WTC11 (cell line): ENCODE results near the gene UBAC2. TPM values are rescaled to one million over a fixed set of nuclear protein-coding genes. Genes with fewer than 3 reads are reported as not detected.

Experiments
- ATAC-seq: fragments of 200-7000 bp; cut with Tn5 transposase; 2 replicates; pipeline ENCODE4 v1.10.0; 2021; ENCODE audit warnings: mild to moderate bottlenecking, moderate library complexity
- CTCF ChIA-PET: fragments of 300-600 bp; sonication (Branson Sonifier 250); formaldehyde crosslinking; loops from one replicate; lab custom pipeline; 2021; ENCODE audit warnings: antibody characterized with exemption; lab: Charles Lee
- POLR2A ChIA-PET: fragments of 350-600 bp; sonication (Branson Sonifier 250); formaldehyde crosslinking; loops from one replicate; lab custom pipeline; 2021; ENCODE audit warnings: antibody characterized with exemption; lab: Charles Lee
- DNase-seq: peaks from one replicate; pipeline ENCODE4 v3.0.0; 2021; ENCODE audit warnings: low spot score
- H3K27ac Mint-ChIP-seq: 2 replicates; pipeline ENCODE4 v1.8.0; 2021; ENCODE audit warnings: mixed read lengths
- H3K27me3 Mint-ChIP-seq: 2 replicates; pipeline ENCODE4 v1.8.0; 2021; ENCODE audit warnings: low read depth, mild to moderate bottlenecking, moderate library complexity, mixed read lengths
- H3K36me3 Mint-ChIP-seq: 2 replicates; pipeline ENCODE4 v1.8.0; 2021; ENCODE audit warnings: mixed read lengths
- H3K4me1 Mint-ChIP-seq: 2 replicates; pipeline ENCODE4 v1.8.0; 2022; ENCODE audit warnings: mixed read lengths
- H3K4me3 Mint-ChIP-seq: 2 replicates; pipeline ENCODE4 v1.8.0; 2021; ENCODE audit warnings: mild to moderate bottlenecking, moderate library complexity, mixed read lengths
- H3K9me3 Mint-ChIP-seq: 2 replicates; pipeline ENCODE4 v1.8.0; 2021; ENCODE audit warnings: mixed read lengths
- AR ChIP-seq: fragments of 250-450 bp; sonication (Bioruptor Pico); IDR thresholded peaks from 2 replicates; pipeline ENCODE4 v1.9.0; 2021; ENCODE audit warnings: mild to moderate bottlenecking
- ARID4B ChIP-seq: sonication (generic); formaldehyde crosslinking; IDR thresholded peaks from 2 replicates; pipeline ENCODE4 v1.8.0; 2023; ENCODE audit warnings: missing genetic modification reagents, mild to moderate bottlenecking, borderline replicate concordance
- CREB1 ChIP-seq: sonication (generic); formaldehyde crosslinking; IDR thresholded peaks from 2 replicates; pipeline ENCODE4 v1.8.0; 2023; ENCODE audit warnings: mild to moderate bottlenecking, missing genetic modification reagents
- E2F4 ChIP-seq: sonication (generic); formaldehyde crosslinking; IDR thresholded peaks from 2 replicates; pipeline ENCODE4 v1.8.1; 2022; ENCODE audit warnings: low read depth, mild to moderate bottlenecking, moderate library complexity, missing genetic modification reagents, borderline replicate concordance
- HMGA2 ChIP-seq: fragments of 250-450 bp; sonication (Bioruptor Pico); IDR thresholded peaks from 2 replicates; pipeline ENCODE4 v1.4.0; 2021; ENCODE audit warnings: mild to moderate bottlenecking, moderate library complexity
- HMGXB4 ChIP-seq: sonication (generic); formaldehyde crosslinking; IDR thresholded peaks from 2 replicates; pipeline ENCODE4 v1.8.1; 2023; ENCODE audit warnings: mild to moderate bottlenecking, moderate library complexity, missing genetic modification reagents
- MAX ChIP-seq: sonication (generic); formaldehyde crosslinking; IDR thresholded peaks from 2 replicates; pipeline ENCODE4 v1.8.0; 2022; ENCODE audit warnings: mild to moderate bottlenecking, missing genetic modification reagents
- NFYB ChIP-seq: sonication (generic); formaldehyde crosslinking; conservative IDR thresholded peaks from 2 replicates; pipeline ENCODE4 v1.8.0; 2022; ENCODE audit warnings: low read depth, missing genetic modification reagents
- NR2C2 ChIP-seq: sonication (generic); formaldehyde crosslinking; IDR thresholded peaks from 2 replicates; pipeline ENCODE4 v1.8.0; 2022; ENCODE audit warnings: mild to moderate bottlenecking, missing genetic modification reagents
- SP1 ChIP-seq: sonication (generic); formaldehyde crosslinking; conservative IDR thresholded peaks from 2 replicates; pipeline ENCODE4 v1.8.1; 2022; ENCODE audit warnings: missing genetic modification reagents
- TCF7 ChIP-seq: sonication (generic); formaldehyde crosslinking; IDR thresholded peaks from 2 replicates; pipeline ENCODE4 v1.8.0; 2022; ENCODE audit warnings: mild to moderate bottlenecking, low read depth, missing genetic modification reagents, moderate library complexity
- TEAD4 ChIP-seq: sonication (generic); formaldehyde crosslinking; IDR thresholded peaks from 2 replicates; pipeline ENCODE4 v1.8.0; 2022; ENCODE audit warnings: mild to moderate bottlenecking, missing genetic modification reagents
- TP53 ChIP-seq: sonication (generic); formaldehyde crosslinking; IDR thresholded peaks from 2 replicates; pipeline ENCODE4 v1.8.1; 2023; ENCODE audit warnings: mild to moderate bottlenecking, missing genetic modification reagents
- USF1 ChIP-seq: sonication (generic); formaldehyde crosslinking; IDR thresholded peaks from 2 replicates; pipeline ENCODE4 v1.8.0; 2022; ENCODE audit warnings: mild to moderate bottlenecking, missing genetic modification reagents
- USF2 ChIP-seq: sonication (generic); formaldehyde crosslinking; IDR thresholded peaks from 2 replicates; pipeline ENCODE4 v1.8.1; 2023; ENCODE audit warnings: mild to moderate bottlenecking, missing genetic modification reagents, moderate library complexity
- ZNF396 ChIP-seq: fragments of 250-450 bp; sonication (Bioruptor Pico); IDR thresholded peaks from 2 replicates; pipeline ENCODE4 v1.8.0; 2021; ENCODE audit warnings: mild to moderate bottlenecking, moderate library complexity, borderline replicate concordance
- ZSCAN18 ChIP-seq: fragments of 250-450 bp; sonication (Bioruptor Pico); IDR thresholded peaks from 2 replicates; pipeline ENCODE4 v2.1.2; 2022; ENCODE audit warnings: mild to moderate bottlenecking, moderate library complexity
- total RNA-seq: library from RNA; stranded (reverse); gene quantifications from 3 replicates; pipeline ENCODE4 v1.2.3, GENCODE V29; 2021

UBAC2 gene
- total RNA-seq, 1 experiment from 2014 or later = 64.7 TPM

- H3K27me3 Mint-ChIP-seq = no peaks in the 10 kb centered on the region
- ChIA-PET POLR2A (no interaction called here), CTCF (interaction anchor here (1.0 kb wide), 1 partner anchor 194 kb away, joined by 3 read pairs; no protein-coding TSS in a partner anchor)
- no peak overlapping the region for H3K27ac Mint-ChIP-seq
- peaks cover 9% of the 10 kb centered on the region for H3K4me1 Mint-ChIP-seq
- DNase-seq (no peak), ATAC-seq (no peak)
- H3K4me3 Mint-ChIP-seq = no peak overlapping the region
- TF ChIP-seq AR (CRISPR knock-in tag) (no peak), NFYB (CRISPR knock-in tag) (no peak), MAX (no peak), ZNF396 (no peak), SP1 (CRISPR knock-in tag) (no peak), USF2 (no peak), ZSCAN18 (CRISPR knock-in tag) (no peak), TEAD4 (no peak), TP53 (CRISPR knock-in tag) (no peak), CREB1 (CRISPR knock-in tag) (no peak), HMGXB4 (CRISPR knock-in tag) (no peak)
- no peaks in the 10 kb centered on the region for H3K9me3 Mint-ChIP-seq
- peaks cover 11% of the 10 kb centered on the region for H3K36me3 Mint-ChIP-seq
Observed at GRCh38 chr13:99370481-99371275, 170.0 kb downstream of the UBAC2 start.

- DNase-seq = no peak
- Mint-ChIP-seq H3K27ac (peak overlapping the region; percentile 54; the same call in 1 of the 2 replicates), H3K4me3 (no peak overlapping the region), H3K36me3 (peaks cover 14% of the 10 kb centered on the region), H3K9me3 (no peaks in the 10 kb centered on the region), H3K4me1 (peaks cover 9% of the 10 kb centered on the region), H3K27me3 (no peaks in the 10 kb centered on the region)
- no peak for ATAC-seq
- ChIA-PET CTCF (no interaction called here), POLR2A (no interaction called here)
- TF ChIP-seq NR2C2 (no peak), E2F4 (CRISPR knock-in tag) (no peak), ARID4B (CRISPR knock-in tag) (no peak), USF1 (CRISPR knock-in tag) (no peak), TP53 (CRISPR knock-in tag) (no peak), AR (CRISPR knock-in tag) (no peak), TCF7 (no peak), HMGA2 (CRISPR knock-in tag) (no peak)
Observed at GRCh38 chr13:99371956-99372355, 171.3 kb downstream of the UBAC2 start.
